Liver (tissue), 9 donors: ENCODE measurements around the gene PHLDA2. TPM values are rescaled to one million over a fixed set of nuclear protein-coding genes. Genes with fewer than 3 reads are reported as not detected.
A peak's percentile ranks its signal among the peaks of the same experiment; 100 is the strongest.

Source experiments
- DNase-seq: peaks from one replicate; pipeline ENCODE4 v3.0.0-alpha.2; 2017; ENCODE audit warnings: low spot score
- H3K27ac ChIP-seq, 2 donors: one replicate each; pipeline ENCODE4 v1.7.0; 2013; ENCODE audit warnings: inconsistent platforms in 2 of 2, low read length in 2 of 2, control low read depth in 1 of 2, low read depth in 1 of 2, mild to moderate bottlenecking in 1 of 2
- H3K27me3 ChIP-seq, 4 donors: one replicate each; pipeline versions ENCODE4 v1.6.1 to v1.7.0; 2013; ENCODE audit warnings: low read length in 3 of 4, inconsistent platforms in 1 of 4, mild to moderate bottlenecking in 1 of 4, moderate library complexity in 1 of 4; ENCODE audit not compliant: control insufficient read depth in 4 of 4, insufficient read depth in 4 of 4
- H3K36me3 ChIP-seq, 4 donors: one replicate each; pipeline versions ENCODE4 v1.6.1 to v1.7.0; 2013; ENCODE audit warnings: low read length in 3 of 4, mild to moderate bottlenecking in 3 of 4, low read depth in 1 of 4, moderate library complexity in 1 of 4; ENCODE audit not compliant: control insufficient read depth in 4 of 4, insufficient read depth in 3 of 4
- H3K4me1 ChIP-seq, 4 donors: one replicate each; pipeline versions ENCODE4 v1.6.1 to v1.7.0; 2013; ENCODE audit warnings: low read length in 3 of 4, mild to moderate bottlenecking in 3 of 4, moderate library complexity in 1 of 4; ENCODE audit not compliant: control insufficient read depth in 4 of 4, insufficient read depth in 4 of 4
- H3K4me3 ChIP-seq, 3 donors: one replicate each; pipeline versions ENCODE4 v1.6.1 to v1.7.0; 2013; ENCODE audit warnings: low read length in 3 of 3, control low read depth in 1 of 3, low read depth in 1 of 3, mild to moderate bottlenecking in 1 of 3
- H3K9ac ChIP-seq, 2 donors: one replicate each; pipeline ENCODE4 v1.7.0; 2013; ENCODE audit warnings: low read length in 2 of 2, mild to moderate bottlenecking in 2 of 2, moderate library complexity in 2 of 2, control low read depth in 1 of 2, low read depth in 1 of 2
- H3K9me3 ChIP-seq, 4 donors: one replicate each; pipeline versions ENCODE4 v1.6.1 to v1.7.0; 2013; ENCODE audit warnings: low read length in 3 of 4; ENCODE audit not compliant: control insufficient read depth in 4 of 4
- EGR1 ChIP-seq, 2 donors: IDR thresholded peaks; 2 replicates each; pipeline ENCODE4 v1.6.1; 2016 to 2018; ENCODE audit warnings: antibody characterized with exemption in 2 of 2, low read depth in 2 of 2
- FOXA1 ChIP-seq: IDR thresholded peaks from 2 replicates; pipeline ENCODE4 v1.6.1; 2016; ENCODE audit warnings: antibody characterized with exemption
- FOXA2 ChIP-seq: IDR thresholded peaks from 2 replicates; pipeline ENCODE4 v1.6.1; 2016; ENCODE audit warnings: antibody characterized with exemption
- GABPA ChIP-seq, 2 donors: IDR thresholded peaks in 1 of 2; conservative IDR thresholded peaks in 1 of 2; 2 replicates each; pipeline ENCODE4 v1.6.1; 2016; ENCODE audit warnings: antibody characterized with exemption in 2 of 2, mild to moderate bottlenecking in 1 of 2, moderate library complexity in 1 of 2
- HNF4A ChIP-seq, 2 donors: conservative IDR thresholded peaks; 2 replicates each; pipeline ENCODE4 v1.6.1; 2016; ENCODE audit warnings: antibody characterized with exemption in 2 of 2, mild to moderate bottlenecking in 2 of 2
- JUND ChIP-seq, 2 donors: IDR thresholded peaks; 2 replicates each; pipeline ENCODE4 v1.6.1; 2016; ENCODE audit warnings: antibody characterized with exemption in 2 of 2
- NR2F2 ChIP-seq: IDR thresholded peaks from 2 replicates; pipeline ENCODE4 v1.6.1; 2016; ENCODE audit warnings: antibody characterized with exemption
- RXRA ChIP-seq, 2 donors: IDR thresholded peaks; 2 replicates each; pipeline ENCODE4 v1.6.1; 2017 to 2018; ENCODE audit warnings: antibody characterized with exemption in 2 of 2, mild to moderate bottlenecking in 1 of 2
- SP1 ChIP-seq: IDR thresholded peaks from 2 replicates; pipeline ENCODE4 v1.6.1; 2018; ENCODE audit warnings: antibody characterized with exemption, mild to moderate bottlenecking
- TAF1 ChIP-seq: conservative IDR thresholded peaks from 2 replicates; pipeline ENCODE4 v1.6.1; 2016; ENCODE audit warnings: antibody characterized with exemption, mild to moderate bottlenecking
- YY1 ChIP-seq: IDR thresholded peaks from 2 replicates; pipeline ENCODE4 v1.6.1; 2016; ENCODE audit warnings: antibody characterized with exemption, mild to moderate bottlenecking
- WGBS: extraction: QIAGEN DNeasy Blood & Tissue Kit; methylation state at CpG from one replicate; pipeline ENCODE4 v1.1.7; 2013; 5-methylcytosine and 5-hydroxymethylcytosine counted together
- polyA plus RNA-seq, 2 donors: library from polyadenylated mRNA; stranded (reverse) in 1 of 2; unstranded in 1 of 2; fragments of 200-250 nt in 1 of 2; fragments of >200 nt in 1 of 2; fragmentation: Nextera tagmentation in 1 of 2; extraction: Ambion mirVana in 1 of 2; gene quantifications; one replicate each; pipeline versions ENCODE4 v1.2.1 to v1.2.3, GENCODE V29; 2013 to 2015
- total RNA-seq, 2 donors: library from RNA; depleted of rRNA; stranded (reverse); fragments of >200 nt; gene quantifications; one replicate each; pipeline ENCODE4 v1.2.3, GENCODE V29; 2014
- TF ChIP-seq, protein P1 (sequence below): fragments of 150-350 bp; IDR thresholded peaks from 2 replicates; pipeline ENCODE4 v1.5.1; 2017; ENCODE audit warnings: improper control_type of control experiment, low read depth, low read length; ENCODE audit not compliant: missing input control
- TF ChIP-seq, protein P2 (sequence below): IDR thresholded peaks from 2 replicates; pipeline ENCODE4 v1.6.1; 2016; ENCODE audit warnings: antibody characterized with exemption, mild to moderate bottlenecking
- TF ChIP-seq, protein P3 (sequence below): IDR thresholded peaks from 2 replicates; pipeline ENCODE4 v1.6.1; 2016; ENCODE audit warnings: antibody characterized with exemption
- TF ChIP-seq, protein P4 (sequence below): IDR thresholded peaks from 2 replicates; pipeline ENCODE4 v1.6.1; 2016; ENCODE audit warnings: antibody characterized with exemption
- donor health status: healthy.
- donor health status: healthy.
- donor health status: healthy.
- donor health status: healthy.
- donor health status: healthy.

PHLDA2 gene
- total and polyA plus RNA-seq, 4 donors = 0.23 to 1.4 (median 0.99) TPM; not detected in 1

- no peak for DNase-seq
- Histone ChIP-seq H3K9ac (no peak overlapping the region), H3K4me3 (no peak overlapping the region), H3K4me1 (no peaks in the 10 kb centered on the region), H3K27ac (no peak overlapping the region), H3K9me3 (no peaks in the 10 kb centered on the region), H3K27me3 (no peaks in the 10 kb centered on the region), H3K36me3 (peaks cover 0 to 2% (median 0%) of the 10 kb centered on the region in 4 donors)
- 86% methylated on average over 13 of the region's 13 CpGs for WGBS
- TF ChIP-seq GABPA (IDR thresholded peaks at IDR 0.05 in 1 of 2, conservative IDR thresholded peaks at IDR 0.05 in 1 of 2) = no peak
- no peak for TF ChIP-seq HNF4A (conservative IDR thresholded peaks at IDR 0.05)
- TF ChIP-seq, protein P1, sequence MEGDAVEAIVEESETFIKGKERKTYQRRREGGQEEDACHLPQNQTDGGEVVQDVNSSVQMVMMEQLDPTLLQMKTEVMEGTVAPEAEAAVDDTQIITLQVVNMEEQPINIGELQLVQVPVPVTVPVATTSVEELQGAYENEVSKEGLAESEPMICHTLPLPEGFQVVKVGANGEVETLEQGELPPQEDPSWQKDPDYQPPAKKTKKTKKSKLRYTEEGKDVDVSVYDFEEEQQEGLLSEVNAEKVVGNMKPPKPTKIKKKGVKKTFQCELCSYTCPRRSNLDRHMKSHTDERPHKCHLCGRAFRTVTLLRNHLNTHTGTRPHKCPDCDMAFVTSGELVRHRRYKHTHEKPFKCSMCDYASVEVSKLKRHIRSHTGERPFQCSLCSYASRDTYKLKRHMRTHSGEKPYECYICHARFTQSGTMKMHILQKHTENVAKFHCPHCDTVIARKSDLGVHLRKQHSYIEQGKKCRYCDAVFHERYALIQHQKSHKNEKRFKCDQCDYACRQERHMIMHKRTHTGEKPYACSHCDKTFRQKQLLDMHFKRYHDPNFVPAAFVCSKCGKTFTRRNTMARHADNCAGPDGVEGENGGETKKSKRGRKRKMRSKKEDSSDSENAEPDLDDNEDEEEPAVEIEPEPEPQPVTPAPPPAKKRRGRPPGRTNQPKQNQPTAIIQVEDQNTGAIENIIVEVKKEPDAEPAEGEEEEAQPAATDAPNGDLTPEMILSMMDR = no peak
- TF ChIP-seq, protein P2, sequence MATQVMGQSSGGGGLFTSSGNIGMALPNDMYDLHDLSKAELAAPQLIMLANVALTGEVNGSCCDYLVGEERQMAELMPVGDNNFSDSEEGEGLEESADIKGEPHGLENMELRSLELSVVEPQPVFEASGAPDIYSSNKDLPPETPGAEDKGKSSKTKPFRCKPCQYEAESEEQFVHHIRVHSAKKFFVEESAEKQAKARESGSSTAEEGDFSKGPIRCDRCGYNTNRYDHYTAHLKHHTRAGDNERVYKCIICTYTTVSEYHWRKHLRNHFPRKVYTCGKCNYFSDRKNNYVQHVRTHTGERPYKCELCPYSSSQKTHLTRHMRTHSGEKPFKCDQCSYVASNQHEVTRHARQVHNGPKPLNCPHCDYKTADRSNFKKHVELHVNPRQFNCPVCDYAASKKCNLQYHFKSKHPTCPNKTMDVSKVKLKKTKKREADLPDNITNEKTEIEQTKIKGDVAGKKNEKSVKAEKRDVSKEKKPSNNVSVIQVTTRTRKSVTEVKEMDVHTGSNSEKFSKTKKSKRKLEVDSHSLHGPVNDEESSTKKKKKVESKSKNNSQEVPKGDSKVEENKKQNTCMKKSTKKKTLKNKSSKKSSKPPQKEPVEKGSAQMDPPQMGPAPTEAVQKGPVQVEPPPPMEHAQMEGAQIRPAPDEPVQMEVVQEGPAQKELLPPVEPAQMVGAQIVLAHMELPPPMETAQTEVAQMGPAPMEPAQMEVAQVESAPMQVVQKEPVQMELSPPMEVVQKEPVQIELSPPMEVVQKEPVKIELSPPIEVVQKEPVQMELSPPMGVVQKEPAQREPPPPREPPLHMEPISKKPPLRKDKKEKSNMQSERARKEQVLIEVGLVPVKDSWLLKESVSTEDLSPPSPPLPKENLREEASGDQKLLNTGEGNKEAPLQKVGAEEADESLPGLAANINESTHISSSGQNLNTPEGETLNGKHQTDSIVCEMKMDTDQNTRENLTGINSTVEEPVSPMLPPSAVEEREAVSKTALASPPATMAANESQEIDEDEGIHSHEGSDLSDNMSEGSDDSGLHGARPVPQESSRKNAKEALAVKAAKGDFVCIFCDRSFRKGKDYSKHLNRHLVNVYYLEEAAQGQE = no peak
- no peak for TF ChIP-seq TAF1
- no peak for TF ChIP-seq NR2F2
- no peak for TF ChIP-seq JUND (IDR thresholded peaks at IDR 0.05)
- TF ChIP-seq FOXA1 = no peak
- no peak for TF ChIP-seq EGR1 (IDR thresholded peaks at IDR 0.05; ENCODE audit: low read depth in 2 of 2)
- TF ChIP-seq RXRA (IDR thresholded peaks at IDR 0.05) = no peak
- no peak for TF ChIP-seq SP1
- TF ChIP-seq, protein P3, sequence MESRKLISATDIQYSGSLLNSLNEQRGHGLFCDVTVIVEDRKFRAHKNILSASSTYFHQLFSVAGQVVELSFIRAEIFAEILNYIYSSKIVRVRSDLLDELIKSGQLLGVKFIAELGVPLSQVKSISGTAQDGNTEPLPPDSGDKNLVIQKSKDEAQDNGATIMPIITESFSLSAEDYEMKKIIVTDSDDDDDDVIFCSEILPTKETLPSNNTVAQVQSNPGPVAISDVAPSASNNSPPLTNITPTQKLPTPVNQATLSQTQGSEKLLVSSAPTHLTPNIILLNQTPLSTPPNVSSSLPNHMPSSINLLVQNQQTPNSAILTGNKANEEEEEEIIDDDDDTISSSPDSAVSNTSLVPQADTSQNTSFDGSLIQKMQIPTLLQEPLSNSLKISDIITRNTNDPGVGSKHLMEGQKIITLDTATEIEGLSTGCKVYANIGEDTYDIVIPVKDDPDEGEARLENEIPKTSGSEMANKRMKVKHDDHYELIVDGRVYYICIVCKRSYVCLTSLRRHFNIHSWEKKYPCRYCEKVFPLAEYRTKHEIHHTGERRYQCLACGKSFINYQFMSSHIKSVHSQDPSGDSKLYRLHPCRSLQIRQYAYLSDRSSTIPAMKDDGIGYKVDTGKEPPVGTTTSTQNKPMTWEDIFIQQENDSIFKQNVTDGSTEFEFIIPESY = no peak
- TF ChIP-seq, protein P4, sequence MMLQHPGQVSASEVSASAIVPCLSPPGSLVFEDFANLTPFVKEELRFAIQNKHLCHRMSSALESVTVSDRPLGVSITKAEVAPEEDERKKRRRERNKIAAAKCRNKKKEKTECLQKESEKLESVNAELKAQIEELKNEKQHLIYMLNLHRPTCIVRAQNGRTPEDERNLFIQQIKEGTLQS = no peak
- TF ChIP-seq FOXA2 = no peak
- no peak for TF ChIP-seq YY1
These were observed 16.2 kb downstream of the PHLDA2 start for GRCh38 chr11:2913019-2913431.

GRCh38 chr11:2912498-2912897, 16.7 kb downstream of the PHLDA2 start:
- TF ChIP-seq EGR1 (IDR thresholded peaks at IDR 0.05; ENCODE audit: low read depth in 2 of 2) (peak in 1 of 2 donors; percentile 66), SP1 (peak; percentile 34), RXRA (IDR thresholded peaks at IDR 0.05) (no peak)
- Histone ChIP-seq H3K27me3 (no peaks in the 10 kb centered on the region), H3K9ac (no peak overlapping the region), H3K9me3 (no peaks in the 10 kb centered on the region), H3K36me3 (peaks cover 0 to 2% (median 0%) of the 10 kb centered on the region in 4 donors), H3K4me1 (no peaks in the 10 kb centered on the region), H3K27ac (no peak overlapping the region), H3K4me3 (no peak overlapping the region)
- DNase-seq = no peak
- WGBS = 85% methylated on average over 5 of the region's 5 CpGs
